ENCODE results near the gene SLC22A14. TPM values are rescaled to one million over a fixed set of nuclear protein-coding genes. Genes with fewer than 3 reads are reported as not detected.

Gene SLC22A14
- total RNA-seq, 2 donors from 2014 or later = 0.28 TPM; not detected in 1

DNA sequence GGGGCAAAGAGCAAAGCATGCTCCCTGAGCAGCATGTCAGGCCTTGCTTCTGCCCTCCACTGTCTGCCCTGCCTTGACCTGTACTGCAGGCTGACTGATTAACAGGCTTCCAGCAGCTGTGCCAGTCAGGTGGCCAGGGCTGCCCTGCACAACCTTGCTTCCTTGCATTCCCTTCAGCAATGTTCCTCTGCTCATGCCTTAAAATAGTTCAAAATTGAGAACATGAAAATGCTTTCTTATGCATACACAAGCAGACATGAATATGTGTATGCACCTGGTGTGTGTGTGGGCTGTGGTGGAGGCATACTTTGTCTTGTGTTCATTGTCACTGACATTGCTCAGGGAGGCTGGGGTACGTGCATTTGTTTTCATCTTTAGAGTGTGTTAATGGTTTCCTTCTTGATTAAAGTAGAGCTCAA lies 17.7 kb upstream of the SLC22A14 start:
- Mint-ChIP-seq H3K9me3 (no peaks in the 10 kb centered on the region), H3K4me3 (no peak overlapping the region), H3K36me3 (peaks cover 10% of the 10 kb centered on the region), H3K27ac (no peak overlapping the region), H3K4me1 (ENCODE audit: low read depth in 2 of 2) (peaks cover 25 to 28% of the 10 kb centered on the region in 2 donors), H3K27me3 (peaks cover 8 to 13% of the 10 kb centered on the region in 2 donors)
- peak in 1 of 2 donors; percentile 36 for ATAC-seq
- no peak for DNase-seq (ENCODE audit: low spot score)

GRCh38 chr3:38264779-38265178 lies 17.3 kb upstream of the SLC22A14 start:
- no peak for ATAC-seq
- Mint-ChIP-seq H3K27me3 (peaks cover 8 to 13% of the 10 kb centered on the region in 2 donors), H3K4me1 (ENCODE audit: low read depth in 2 of 2) (peaks cover 21 to 28% of the 10 kb centered on the region in 2 donors), H3K36me3 (peaks cover 10% of the 10 kb centered on the region), H3K9me3 (no peaks in the 10 kb centered on the region), H3K4me3 (no peak overlapping the region), H3K27ac (no peak overlapping the region)
- DNase-seq (ENCODE audit: low spot score) = no peak

- H3K4me3 Mint-ChIP-seq = no peak within 1 kb of the TSS
- H3K27me3 Mint-ChIP-seq = peaks cover 8 to 13% of the 10 kb centered on the region in 2 donors
- DNase-seq (ENCODE audit: low spot score) (no peak), ATAC-seq (no peak)
- H3K36me3 Mint-ChIP-seq = peaks cover 6% of the 10 kb centered on the region
- peaks cover 16 to 22% of the 10 kb centered on the region in 2 donors for H3K4me1 Mint-ChIP-seq (ENCODE audit: low read depth in 2 of 2)
- no peak within 1 kb of the TSS for H3K27ac Mint-ChIP-seq
- no peaks in the 10 kb centered on the region for H3K9me3 Mint-ChIP-seq
These were observed 16.3 kb upstream of the SLC22A14 start, which contains the start of gene SLC22A13 for GRCh38 chr3:38265604-38266307. TSS of gene SLC22A13 (plus strand) at chr3:38265812. CDS start at chr3:38265861, 49 bp downstream.

DNA sequence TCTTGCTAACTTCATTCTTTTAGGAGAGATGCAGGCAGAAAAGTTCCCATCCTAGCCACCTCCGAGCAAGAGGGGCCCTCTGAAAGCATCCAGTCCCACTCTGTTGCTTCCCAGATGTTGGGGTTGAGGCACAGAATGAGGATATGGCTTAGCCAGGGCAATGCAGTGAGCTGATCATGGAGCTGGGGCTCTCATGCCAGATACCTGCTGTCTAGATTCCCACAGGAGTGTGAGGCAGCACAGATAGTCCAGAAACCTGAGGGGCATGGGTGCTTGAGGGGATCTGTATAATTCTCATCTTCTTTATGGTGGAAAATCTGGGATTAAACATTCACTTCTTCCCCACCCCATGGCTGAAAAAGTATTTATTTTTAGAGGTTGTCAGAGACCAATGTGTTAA lies 15.3 kb upstream of the SLC22A14 start:
- peaks cover 8 to 13% of the 10 kb centered on the region in 2 donors for H3K27me3 Mint-ChIP-seq
- peaks cover 16 to 21% of the 10 kb centered on the region in 2 donors for H3K4me1 Mint-ChIP-seq (ENCODE audit: low read depth in 2 of 2)
- H3K9me3 Mint-ChIP-seq = no peaks in the 10 kb centered on the region
- H3K4me3 Mint-ChIP-seq = no peak overlapping the region
- no peak overlapping the region for H3K27ac Mint-ChIP-seq
- DNase-seq (ENCODE audit: low spot score) (no peak), ATAC-seq (no peak)
- H3K36me3 Mint-ChIP-seq = peaks cover 5% of the 10 kb centered on the region

DNA sequence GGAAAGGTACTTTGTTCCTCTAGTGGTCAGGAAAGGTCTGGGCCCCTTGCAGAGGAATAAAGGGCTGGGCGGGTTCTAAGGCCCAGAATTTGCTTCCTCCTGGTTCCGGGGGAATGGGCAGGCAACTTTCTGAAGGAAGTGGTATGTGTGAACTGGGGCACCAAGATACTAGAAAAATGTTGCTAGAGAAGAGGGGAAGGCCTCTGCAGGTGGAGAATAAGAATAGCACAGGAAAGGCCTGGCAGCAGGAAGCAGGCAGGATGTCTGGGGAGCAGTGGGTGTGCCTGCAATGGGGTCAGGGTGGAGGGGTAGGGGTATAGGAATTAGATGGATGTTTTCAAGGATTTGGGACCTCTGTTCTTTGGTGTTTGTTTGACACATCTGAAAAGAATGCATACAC lies 14.4 kb upstream of the SLC22A14 start:
- H3K27ac Mint-ChIP-seq = no peak overlapping the region
- H3K4me3 Mint-ChIP-seq = no peak overlapping the region

DNA sequence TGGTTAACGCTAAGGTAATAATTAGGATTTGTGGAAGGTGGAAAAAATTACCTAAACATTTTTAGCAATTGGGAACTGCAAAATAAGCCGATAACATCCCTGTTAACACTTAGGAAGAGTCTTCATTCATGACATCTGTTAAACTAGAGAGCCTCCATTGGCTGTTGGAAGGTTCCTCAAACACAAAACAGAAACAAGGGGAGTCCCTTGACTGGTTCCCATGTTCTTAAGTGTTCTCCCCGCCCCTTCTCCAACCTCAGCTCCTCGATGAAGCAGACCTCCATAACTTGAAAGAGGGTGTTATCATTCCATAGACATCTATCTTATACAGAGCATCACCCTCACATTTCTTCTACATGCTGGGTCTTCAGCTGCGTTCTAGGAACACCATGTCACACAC lies 14.0 kb upstream of the SLC22A14 start:
- DNase-seq (ENCODE audit: low spot score) = no peak
- Mint-ChIP-seq H3K27ac (no peak overlapping the region), H3K36me3 (peaks cover 5% of the 10 kb centered on the region), H3K9me3 (no peaks in the 10 kb centered on the region), H3K27me3 (peaks cover 8 to 13% of the 10 kb centered on the region in 2 donors), H3K4me3 (no peak overlapping the region), H3K4me1 (ENCODE audit: low read depth in 2 of 2) (peaks cover 16 to 21% of the 10 kb centered on the region in 2 donors)
- no peak for ATAC-seq

More for the DNA sequence above, 14.4 kb upstream of the SLC22A14 start:
- ATAC-seq (no peak), DNase-seq (ENCODE audit: low spot score) (no peak)
- no peaks in the 10 kb centered on the region for H3K9me3 Mint-ChIP-seq
- peaks cover 8 to 13% of the 10 kb centered on the region in 2 donors for H3K27me3 Mint-ChIP-seq
- H3K4me1 Mint-ChIP-seq (ENCODE audit: low read depth in 2 of 2) = peaks cover 16 to 21% of the 10 kb centered on the region in 2 donors
- H3K36me3 Mint-ChIP-seq = peaks cover 5% of the 10 kb centered on the region

GRCh38 chr3:38268522-38268921 lies 13.6 kb upstream of the SLC22A14 start:
- Mint-ChIP-seq H3K36me3 (peaks cover 5% of the 10 kb centered on the region), H3K4me1 (ENCODE audit: low read depth in 2 of 2) (peaks cover 16 to 19% of the 10 kb centered on the region in 2 donors), H3K4me3 (no peak overlapping the region), H3K9me3 (no peaks in the 10 kb centered on the region), H3K27ac (no peak overlapping the region), H3K27me3 (peaks cover 8 to 13% of the 10 kb centered on the region in 2 donors)
- no peak for ATAC-seq
- DNase-seq (ENCODE audit: low spot score) = no peak

DNA sequence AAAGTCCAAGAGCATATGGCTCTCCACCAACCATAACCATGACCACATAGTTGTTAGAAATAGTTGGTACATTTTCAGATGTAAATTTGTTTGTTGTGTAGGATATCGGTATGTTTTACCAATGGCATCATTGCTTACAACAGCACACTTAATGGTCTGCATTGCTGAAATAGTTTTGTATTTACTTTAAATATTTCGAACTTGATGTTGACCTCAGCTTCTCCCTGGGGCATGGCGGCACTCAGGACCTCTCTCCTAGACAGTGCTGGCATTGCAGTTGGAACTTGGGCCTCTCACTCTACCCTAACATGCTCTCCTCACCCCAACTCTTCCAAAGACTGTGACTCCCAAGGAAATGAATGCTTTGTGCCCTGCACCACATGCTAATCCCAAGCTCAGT lies 11.5 kb upstream of the SLC22A14 start:
- peaks cover 5% of the 10 kb centered on the region for H3K36me3 Mint-ChIP-seq
- H3K27ac Mint-ChIP-seq = no peak overlapping the region
- no peak for ATAC-seq
- H3K4me3 Mint-ChIP-seq = no peak overlapping the region
- no peak for DNase-seq (ENCODE audit: low spot score)
- H3K4me1 Mint-ChIP-seq (ENCODE audit: low read depth in 2 of 2) = peaks cover 16 to 18% of the 10 kb centered on the region in 2 donors
- H3K27me3 Mint-ChIP-seq = peaks cover 8 to 13% of the 10 kb centered on the region in 2 donors
- H3K9me3 Mint-ChIP-seq = no peaks in the 10 kb centered on the region

GRCh38 chr3:38271553-38271952 lies 10.5 kb upstream of the SLC22A14 start:
- no peak for DNase-seq (ENCODE audit: low spot score)
- no peak for ATAC-seq
- peaks cover 1% of the 10 kb centered on the region for H3K36me3 Mint-ChIP-seq
- H3K27me3 Mint-ChIP-seq = peaks cover 2 to 8% of the 10 kb centered on the region in 2 donors
- no peak overlapping the region for H3K27ac Mint-ChIP-seq
- H3K4me1 Mint-ChIP-seq (ENCODE audit: low read depth in 2 of 2) = peaks cover 11 to 13% of the 10 kb centered on the region in 2 donors
- H3K4me3 Mint-ChIP-seq = no peak overlapping the region
- H3K9me3 Mint-ChIP-seq = no peaks in the 10 kb centered on the region

DNA sequence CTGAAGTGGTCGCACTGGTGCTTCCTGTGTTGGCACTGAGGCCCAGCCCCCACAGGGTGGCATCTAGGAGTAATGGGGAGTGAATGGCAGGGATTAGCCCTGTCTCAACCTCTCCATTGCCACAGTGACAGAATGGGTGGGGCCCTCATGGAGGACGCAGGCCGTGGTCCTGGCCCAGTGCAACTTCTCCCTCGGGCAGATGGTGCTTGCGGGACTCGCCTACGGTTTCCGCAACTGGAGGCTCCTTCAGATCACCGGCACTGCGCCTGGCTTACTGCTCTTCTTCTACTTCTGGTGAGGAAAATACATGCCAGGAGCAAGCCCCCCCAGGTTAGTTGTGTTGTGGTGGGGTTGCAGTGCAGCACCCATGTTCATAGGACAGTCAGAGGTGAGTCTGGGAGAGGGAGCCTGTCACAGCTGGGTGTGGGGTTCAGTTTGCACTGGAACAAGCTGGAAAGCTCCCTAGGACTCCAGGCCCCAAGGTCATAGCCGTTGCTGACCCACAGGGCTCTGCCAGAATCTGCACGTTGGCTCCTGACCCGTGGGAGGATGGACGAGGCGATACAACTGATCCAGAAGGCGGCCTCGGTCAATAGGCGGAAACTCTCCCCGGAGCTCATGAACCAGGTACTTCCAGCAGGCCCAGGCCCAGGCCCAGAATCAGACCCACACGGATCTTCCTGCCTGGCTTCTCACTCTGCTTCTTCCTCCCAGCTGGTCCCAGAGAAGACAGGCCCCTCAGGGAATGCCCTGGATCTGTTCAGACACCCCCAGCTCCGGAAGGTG lies 7.0 kb upstream of the SLC22A14 start:
- no peak for ATAC-seq

GRCh38 chr3:38275658-38276057 lies 6.4 kb upstream of the SLC22A14 start:
- no peak for DNase-seq (ENCODE audit: low spot score)
- Mint-ChIP-seq H3K4me1 (ENCODE audit: low read depth in 2 of 2) (no peaks in the 10 kb centered on the region), H3K9me3 (no peaks in the 10 kb centered on the region)

More for the DNA sequence above, 7.0 kb upstream of the SLC22A14 start:
- no peaks in the 10 kb centered on the region for H3K36me3 Mint-ChIP-seq
- H3K9me3 Mint-ChIP-seq = no peaks in the 10 kb centered on the region
- no peaks in the 10 kb centered on the region for H3K4me1 Mint-ChIP-seq (ENCODE audit: low read depth in 2 of 2)
- no peak overlapping the region for H3K4me3 Mint-ChIP-seq
- DNase-seq (ENCODE audit: low spot score) = no peak
- H3K27ac Mint-ChIP-seq = no peak overlapping the region
- no peaks in the 10 kb centered on the region for H3K27me3 Mint-ChIP-seq

DNA sequence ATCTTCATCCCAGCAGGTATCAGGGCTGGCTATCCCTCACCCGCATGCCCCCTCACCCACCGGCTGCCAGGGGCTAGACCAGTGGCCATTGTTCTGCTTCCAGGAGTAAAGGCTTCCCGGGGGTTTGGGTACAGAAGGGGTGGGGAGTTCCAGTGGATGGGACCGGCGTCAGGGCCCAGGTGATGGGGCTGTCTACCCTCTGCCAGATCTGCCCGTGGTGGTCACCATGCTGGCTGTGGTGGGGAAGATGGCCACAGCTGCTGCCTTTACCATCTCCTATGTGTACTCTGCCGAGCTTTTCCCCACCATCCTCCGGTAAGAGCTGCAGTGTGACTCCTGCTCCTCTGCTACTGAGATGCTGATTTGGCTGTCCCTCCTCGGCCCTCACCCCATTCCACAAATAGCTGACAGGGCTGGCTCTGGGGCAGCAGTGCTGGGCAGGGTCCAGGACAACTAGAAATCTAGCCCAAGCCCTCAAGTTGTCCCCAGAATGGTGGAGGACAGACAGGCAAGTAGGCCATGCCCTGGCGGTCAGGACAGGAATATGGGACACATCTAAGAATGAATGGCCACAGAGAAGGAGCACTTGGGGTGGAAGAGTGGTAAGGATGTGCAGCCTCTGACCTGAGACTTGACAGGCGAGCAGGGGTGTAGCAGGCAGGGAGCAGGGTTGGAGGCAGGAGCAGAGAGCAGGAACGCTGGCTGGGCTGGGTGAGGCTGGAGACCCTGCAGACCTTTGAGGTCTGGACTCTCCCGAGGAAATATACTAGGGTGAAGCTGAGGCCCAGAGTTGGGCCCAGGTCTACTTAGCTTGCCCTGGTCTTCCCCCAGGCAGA lies 5.8 kb upstream of the SLC22A14 start:
- DNase-seq (ENCODE audit: low spot score) (no peak), ATAC-seq (peak; percentile 14 to 16)
- Mint-ChIP-seq H3K36me3 (no peaks in the 10 kb centered on the region), H3K27ac (no peak overlapping the region), H3K4me3 (no peak overlapping the region), H3K4me1 (ENCODE audit: low read depth in 2 of 2) (no peaks in the 10 kb centered on the region), H3K9me3 (no peaks in the 10 kb centered on the region), H3K27me3 (no peaks in the 10 kb centered on the region)

More at GRCh38 chr3:38275658-38276057, 6.4 kb upstream of the SLC22A14 start:
- Mint-ChIP-seq H3K4me3 (no peak overlapping the region), H3K27ac (no peak overlapping the region), H3K27me3 (no peaks in the 10 kb centered on the region), H3K36me3 (no peaks in the 10 kb centered on the region)
- ATAC-seq = no peak

- Mint-ChIP-seq H3K9me3 (no peaks in the 10 kb centered on the region), H3K27ac (no peak overlapping the region), H3K27me3 (no peaks in the 10 kb centered on the region), H3K4me1 (ENCODE audit: low read depth in 2 of 2) (no peaks in the 10 kb centered on the region), H3K36me3 (no peaks in the 10 kb centered on the region), H3K4me3 (no peak overlapping the region)
- no peak for ATAC-seq
- no peak for DNase-seq (ENCODE audit: low spot score)
These were observed 5.0 kb upstream of the SLC22A14 start for GRCh38 chr3:38276917-38277630.

All from natural killer cell treated with Interleukin-12 subunit alpha and Interleukin-12 subunit beta and Interleukin-15 and Interleukin-18, amount 100 ng/mL, for 72 hours (primary cell).